Effector CD4-positive, alpha-beta T cell (primary cell): ENCODE data around the gene SLX9.

Experiments
- DNase-seq: peaks from one replicate; pipeline ENCODE4 v3.0.0-alpha.2; 2020

Gene SLX9

DNA sequence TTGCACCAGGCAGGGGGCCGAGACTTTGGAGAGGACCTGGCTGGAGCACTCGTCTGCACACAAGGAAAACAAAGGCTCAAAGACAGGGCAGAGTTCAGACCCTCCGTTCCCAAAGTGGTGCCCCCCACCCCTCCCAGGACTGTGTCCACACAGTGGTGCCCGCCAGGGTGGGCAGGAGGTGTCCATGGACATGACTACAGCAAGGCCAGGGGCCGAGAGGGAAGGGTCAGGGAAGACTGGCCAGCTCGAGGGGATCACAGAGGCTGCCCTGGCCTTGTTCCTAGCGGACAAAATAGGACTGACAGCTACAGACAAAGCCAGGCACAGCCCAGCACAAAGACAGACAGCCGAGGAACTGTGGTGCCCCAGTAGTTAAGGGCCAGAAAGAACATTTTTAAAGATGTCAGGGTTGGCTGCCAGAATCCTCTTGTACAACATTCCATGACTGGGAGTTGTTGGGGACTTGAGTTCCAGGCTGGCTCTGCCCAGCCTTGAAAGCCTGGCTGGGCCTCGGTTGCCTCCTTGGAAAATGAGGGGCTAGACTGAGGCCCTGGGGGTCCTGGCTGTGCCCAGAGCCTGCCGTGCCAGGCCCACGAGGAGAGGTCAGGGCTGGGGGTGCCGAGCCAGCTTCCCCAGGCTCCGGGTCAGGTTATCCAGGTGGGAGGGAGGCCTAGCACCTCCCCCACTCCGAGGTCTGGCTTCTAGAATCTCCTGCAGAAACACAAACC lies 63.7 kb downstream of the SLX9 start:
- DNase-seq: no peak

DNA sequence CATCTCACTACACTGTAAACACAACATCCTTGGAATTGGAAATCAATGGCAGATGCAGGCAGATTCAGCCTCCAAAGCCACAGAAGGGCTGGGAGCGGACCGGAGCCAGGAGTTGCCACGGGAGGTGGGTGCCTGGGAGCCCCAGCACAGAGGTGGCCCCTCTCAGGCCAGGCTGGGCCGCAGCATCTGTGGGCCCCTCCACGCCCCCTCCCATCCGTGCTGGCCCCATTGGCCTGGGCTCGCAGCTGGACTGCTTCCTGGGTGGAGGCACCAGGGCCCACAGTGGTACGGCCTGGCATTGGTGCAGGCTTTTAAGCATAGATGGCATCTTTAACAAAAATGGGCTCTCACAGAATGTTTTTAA lies 64.2 kb downstream of the SLX9 start:
- DNase-seq: no peak

- DNase-seq: no peak
These were observed 64.8 kb downstream of the SLX9 start for GRCh38 chr21:45004481-45005247.

- no peak for DNase-seq
These were observed 66.8 kb downstream of the SLX9 start for GRCh38 chr21:45006536-45007095.

DNA sequence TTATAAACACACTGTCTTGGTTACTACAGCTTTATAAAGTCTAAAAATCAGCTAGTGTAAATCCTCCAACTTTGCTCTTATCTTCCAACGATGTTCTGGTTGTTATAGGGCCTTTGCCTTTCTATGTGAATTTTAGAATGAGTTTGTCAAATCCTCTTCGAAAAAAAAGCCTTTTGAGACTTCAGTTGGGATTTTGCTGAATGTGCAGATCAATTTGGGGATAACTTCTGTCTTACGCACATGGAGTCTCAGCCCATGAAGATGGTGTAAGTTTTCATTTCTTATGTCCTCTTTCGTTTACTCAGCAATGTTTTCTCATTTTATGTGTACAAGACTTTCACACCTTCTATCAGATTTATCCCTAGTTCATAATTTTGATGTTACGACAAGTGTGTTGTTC lies 69.8 kb downstream of the SLX9 start:
- DNase-seq: no peak

DNA sequence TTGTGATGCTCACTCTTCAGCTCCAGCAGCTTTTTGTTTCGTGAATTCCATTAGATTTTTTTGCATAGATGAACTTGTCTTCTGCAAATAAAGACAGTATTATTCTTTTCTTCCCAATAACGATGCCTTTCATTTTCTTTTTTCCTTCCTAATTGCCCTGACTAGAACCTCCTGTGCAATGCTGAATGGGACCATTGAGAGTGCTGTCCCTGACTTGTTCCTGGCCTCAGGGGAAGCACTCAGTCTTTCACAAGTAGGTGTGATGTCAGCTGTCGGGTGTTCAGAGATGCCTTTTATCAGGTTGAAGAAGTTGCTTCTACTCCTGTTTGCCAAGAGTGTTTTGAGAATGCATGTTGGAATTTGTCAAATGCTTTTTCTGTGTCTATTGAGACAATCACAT lies 70.3 kb downstream of the SLX9 start:
- no peak for DNase-seq

DNA sequence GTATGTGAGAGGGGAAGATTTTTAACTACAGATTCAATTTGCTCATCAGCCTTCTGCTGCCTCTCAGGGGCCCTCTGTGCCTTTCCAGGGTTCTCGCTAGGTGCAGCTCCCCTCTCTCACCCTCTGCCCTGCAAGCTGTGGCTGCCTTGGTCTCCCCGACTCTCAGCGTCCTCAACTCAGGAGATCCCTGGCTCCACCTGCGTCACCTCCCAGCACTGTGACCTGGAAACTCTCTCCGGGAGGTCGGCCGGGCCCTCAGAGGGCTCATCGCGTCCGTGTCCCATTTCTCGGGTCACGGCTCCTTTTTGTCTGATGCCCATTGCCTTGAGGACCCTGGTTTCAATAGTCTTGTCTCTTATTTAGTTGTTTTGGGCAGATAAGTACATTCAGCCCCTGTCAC lies 71.0 kb downstream of the SLX9 start:
- no peak for DNase-seq

- DNase-seq: no peak
These were observed 71.6 kb downstream of the SLX9 start for GRCh38 chr21:45011426-45011825.

DNA sequence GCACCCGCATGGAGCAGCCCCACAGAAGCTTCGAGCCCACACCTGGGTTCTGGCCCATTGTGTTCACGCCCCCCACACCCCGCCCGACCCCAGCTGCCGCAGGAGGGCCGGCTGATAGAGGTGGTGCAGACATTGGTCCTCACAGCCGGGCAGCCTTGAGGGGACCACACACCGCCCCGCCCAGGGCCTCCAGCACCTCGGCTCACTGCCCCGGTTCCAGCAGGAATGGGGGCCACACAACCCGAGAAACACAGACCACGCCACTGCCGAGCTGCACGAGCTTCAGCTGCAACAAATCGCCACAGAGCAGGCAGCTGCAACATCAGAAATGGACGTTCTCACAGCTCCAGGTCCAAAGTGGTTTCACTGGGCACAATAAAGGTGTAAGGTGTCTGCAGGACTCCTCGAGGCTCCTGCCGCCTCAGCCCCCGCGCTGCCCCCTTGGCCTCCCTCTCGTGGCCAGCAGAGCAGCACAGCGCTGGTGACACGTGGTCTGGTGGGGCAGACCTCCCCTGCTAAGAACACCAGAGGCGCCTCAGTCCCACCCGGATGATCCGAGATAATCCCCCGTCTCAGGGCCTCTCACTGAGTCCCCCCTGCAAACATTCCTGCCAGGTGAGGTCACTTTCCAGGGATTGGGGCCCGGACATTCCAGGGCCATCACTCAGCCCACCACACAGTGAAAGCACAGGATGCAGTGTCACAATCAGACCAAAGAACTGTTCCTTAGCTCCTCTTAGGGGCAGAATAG lies 72.3 kb downstream of the SLX9 start:
- DNase-seq: no peak

GRCh38 chr21:45012662-45013259 lies 72.9 kb downstream of the SLX9 start:
- DNase-seq: no peak

- no peak for DNase-seq
These were observed 73.5 kb downstream of the SLX9 start for GRCh38 chr21:45013260-45013841.

- no peak for DNase-seq
These were observed 75.1 kb downstream of the SLX9 start for GRCh38 chr21:45014747-45015468.

- DNase-seq: no peak
These were observed 75.6 kb downstream of the SLX9 start for GRCh38 chr21:45015469-45015860.

- DNase-seq: no peak
These were observed 76.2 kb downstream of the SLX9 start for GRCh38 chr21:45016031-45016405.

GRCh38 chr21:45016406-45017038 lies 76.7 kb downstream of the SLX9 start:
- DNase-seq: no peak

- DNase-seq: no peak
These were observed 77.5 kb downstream of the SLX9 start for GRCh38 chr21:45017039-45017960.

DNA sequence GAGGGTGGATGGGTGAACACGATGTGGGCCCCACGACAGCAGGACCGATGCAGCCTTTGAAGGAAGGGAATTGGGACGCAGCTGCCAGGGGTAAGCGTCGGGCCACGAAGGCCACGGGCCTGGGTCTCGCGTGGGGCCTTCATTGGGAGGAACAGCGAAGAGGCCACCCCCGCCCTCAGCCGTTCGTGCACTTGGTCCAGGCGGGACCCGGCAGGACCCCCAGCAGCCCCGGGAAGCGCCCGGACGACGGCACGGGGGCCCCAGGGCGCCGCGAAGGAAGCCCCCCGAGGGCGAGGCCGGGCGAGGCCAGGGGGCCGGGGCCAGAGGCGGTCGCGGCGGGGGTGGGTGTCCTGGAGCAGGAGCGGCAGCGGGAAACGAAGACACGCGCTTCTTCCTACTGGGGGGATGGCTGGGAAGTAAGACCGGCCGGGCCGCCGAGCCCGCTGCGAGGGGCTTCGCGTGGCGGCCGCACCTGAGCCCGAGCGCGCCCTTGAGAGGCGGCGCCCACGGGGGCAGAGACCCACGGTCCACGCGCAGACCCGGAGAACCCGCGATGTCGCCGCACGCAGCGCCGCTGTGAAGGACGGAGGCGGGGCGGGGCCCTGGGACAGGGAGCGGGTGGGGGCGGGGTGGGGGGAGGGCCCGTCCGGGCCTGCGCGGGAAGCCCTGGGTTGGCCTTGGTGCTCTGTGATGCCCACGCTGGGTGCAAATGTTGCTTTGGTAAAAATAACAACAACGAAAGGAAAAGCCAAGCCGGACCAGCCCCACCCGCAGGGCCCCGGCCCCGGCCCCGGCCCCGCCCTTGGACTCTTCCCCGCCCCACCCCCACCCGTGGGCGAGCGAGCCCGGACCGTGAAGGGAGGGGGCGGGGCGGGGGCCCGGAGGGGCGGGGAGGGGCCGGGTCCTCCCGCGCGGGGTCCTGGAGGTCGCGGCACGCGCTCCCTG lies 78.6 kb downstream of the SLX9 start:
- DNase-seq: no peak

DNA sequence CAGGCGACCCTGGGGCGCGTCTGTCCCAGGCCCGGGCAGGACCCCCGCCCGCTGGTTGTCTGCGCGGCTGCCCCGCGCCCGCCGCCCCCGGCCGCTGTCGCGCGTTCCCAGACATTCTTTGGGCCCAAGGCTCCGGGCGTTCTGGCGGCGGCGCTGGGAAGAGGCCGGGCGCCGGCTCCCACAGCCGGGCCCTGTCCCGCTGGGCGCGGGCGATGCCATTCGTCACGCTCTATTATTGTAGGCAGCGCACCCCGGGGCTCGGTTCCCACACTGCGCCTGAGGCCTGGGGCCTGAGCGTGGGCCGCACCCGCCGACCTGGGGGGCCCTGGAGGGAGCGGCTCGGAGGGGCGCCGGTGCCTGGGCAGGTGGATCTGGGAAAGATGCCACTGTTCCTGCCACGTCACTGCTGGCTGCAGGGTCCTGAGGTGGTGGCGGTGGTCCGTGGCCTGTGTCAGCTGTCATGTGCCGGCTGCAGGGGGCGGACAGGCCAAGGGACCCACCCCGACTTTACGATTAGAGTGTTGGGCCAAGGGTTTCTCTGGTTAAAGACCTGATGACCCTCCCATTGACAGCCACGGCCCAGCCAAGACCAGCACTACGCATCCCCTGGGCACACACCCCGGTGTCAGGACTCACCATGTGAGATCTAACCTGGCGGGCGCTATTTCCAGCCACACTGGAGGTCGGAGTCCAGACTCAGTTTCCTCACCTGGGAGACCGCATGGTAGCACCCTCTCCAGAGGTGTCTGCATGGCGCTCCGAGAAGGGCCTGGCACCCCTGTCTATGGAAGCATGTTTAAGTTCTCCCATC lies 79.5 kb downstream of the SLX9 start:
- DNase-seq: no peak
